H1 (cell line): ENCODE measurements around the gene PTPRG. TPM values are rescaled to one million over a fixed set of nuclear protein-coding genes. Genes with fewer than 3 reads are reported as not detected.

Experiments used
- CTBP2 ChIP-seq: IDR thresholded peaks from 2 replicates; pipeline ENCODE4 v1.7.0; 2011; ENCODE audit warnings: borderline replicate concordance, mild to moderate bottlenecking, moderate library complexity, mixed read lengths, low read length; ENCODE audit not compliant: insufficient read depth, insufficient read length
- RAD21 ChIP-seq, 2 experiments: IDR thresholded peaks in 1 of 2; conservative IDR thresholded peaks in 1 of 2; 2 replicates each; pipeline ENCODE4 v1.6.1; 2011; ENCODE audit warnings: low read depth in 2 of 2, low read length in 2 of 2, improper control_type of control experiment in 1 of 2, inconsistent platforms in 1 of 2, mild to moderate bottlenecking in 1 of 2, moderate library complexity in 1 of 2
- RFX5 ChIP-seq: IDR thresholded peaks from 2 replicates; pipeline ENCODE4 v1.6.1; 2011; ENCODE audit warnings: low read depth, low read length, improper control_type of control experiment, borderline replicate concordance
- TBP ChIP-seq: IDR thresholded peaks from 2 replicates; pipeline ENCODE4 v1.6.1; 2011; ENCODE audit warnings: low read depth, low read length, improper control_type of control experiment
- polyA plus RNA-seq, 7 experiments: library from polyadenylated mRNA; depleted of rRNA in 3 of 7; stranded (reverse) in 5 of 7; unstranded in 2 of 7; fragments of >200 nt in 5 of 7; fragments of 200-250 nt in 2 of 7; gene quantifications; 1 replicate in 5 of 7; 2 replicates in 1 of 7; 4 replicates in 1 of 7; pipeline versions ENCODE4 v1.2.1 to v1.2.3, GENCODE V29; 2011 to 2013; ENCODE audit warnings: missing spikeins in 2 of 7, mixed read lengths in 2 of 7
- total RNA-seq: library from RNA; stranded (reverse); fragmentation: NEBNext Ultra II Directional; extraction: Animal tissue kit (Norgen Biotek cat#: 25700); gene quantifications from 2 replicates; pipeline ENCODE4 v1.2.1, GENCODE V29; 2021

PTPRG gene
- total and polyA plus RNA-seq, 2 of the 8 experiments (the other 6 are each of a cell fraction or from before 2014, with no cell fraction given), result 23.3 to 96.2 TPM

GRCh38 chr3:62161371-62161770 lies 600.0 kb downstream of the PTPRG start (continued):
- no peak for TF ChIP-seq RAD21 (IDR thresholded peaks at IDR 0.05 in 1 of 2, conservative IDR thresholded peaks at IDR 0.05 in 1 of 2; ENCODE audit: low read depth in 2 of 2, low read length in 2 of 2)
- TF ChIP-seq CTBP2, result no peak
- no peak for TF ChIP-seq TBP
- no peak for TF ChIP-seq RFX5
